Endometrial microvascular endothelial cells (primary cell): ENCODE measurements around the gene TFAP2A. TPM values are rescaled to one million over a fixed set of nuclear protein-coding genes. Genes with fewer than 3 reads are reported as not detected.

Experiments used
- in situ Hi-C: cut with HindIII; loops from 2 replicates; pipeline ENCODE4 v1.10.0; 2017; ENCODE audit warnings: low sequenced_read_pairs, low pct_unique_long_range_greater_than_20kb; ENCODE audit errors: inconsistent ontology term
- total RNA-seq: library from RNA; depleted of rRNA; stranded (reverse); fragments of >200 nt; gene quantifications from one replicate; pipeline ENCODE4 v1.2.3, GENCODE V29; 2015; ENCODE audit errors: inconsistent ontology term

Gene TFAP2A
- total RNA-seq, 1 donor from 2014 or later: not detected

DNA sequence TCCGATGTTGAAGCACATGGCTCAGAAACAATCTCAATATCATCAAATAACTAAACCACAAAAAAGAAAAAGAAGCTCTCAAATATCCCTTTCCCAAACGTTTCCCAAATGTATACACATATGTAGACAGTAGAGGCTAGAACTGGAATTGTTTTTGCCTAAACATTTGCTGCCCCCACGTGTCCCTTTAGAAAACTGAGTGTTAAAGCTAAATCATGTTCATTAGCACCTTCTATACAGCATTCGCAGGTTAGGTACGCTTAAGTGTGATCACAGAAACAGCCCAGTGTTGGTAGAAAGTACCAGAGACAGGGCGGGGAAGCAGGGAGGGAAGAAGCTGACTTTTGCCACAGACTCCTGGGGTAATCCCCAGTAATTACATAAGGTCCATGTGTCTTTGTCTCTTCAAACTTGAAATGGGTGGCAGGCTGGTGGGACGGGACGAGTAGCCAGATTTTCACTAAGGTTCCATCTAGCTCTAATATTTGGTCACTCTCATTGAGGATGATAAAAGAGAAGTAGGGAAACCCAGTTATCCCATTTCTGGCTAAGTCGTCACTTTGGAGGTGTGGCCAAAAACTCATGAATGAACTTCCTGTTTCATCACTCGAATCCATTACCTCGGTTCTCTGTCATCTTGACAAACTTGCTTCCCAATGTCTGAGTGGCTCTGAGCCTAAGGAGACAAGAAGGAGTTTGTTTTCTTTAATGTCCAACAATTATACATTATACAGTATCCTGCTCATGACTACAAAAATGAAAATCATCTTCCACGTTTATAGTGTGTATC lies 15.0 kb upstream of the TFAP2A start:
- in situ Hi-C loops: no loop called here

DNA sequence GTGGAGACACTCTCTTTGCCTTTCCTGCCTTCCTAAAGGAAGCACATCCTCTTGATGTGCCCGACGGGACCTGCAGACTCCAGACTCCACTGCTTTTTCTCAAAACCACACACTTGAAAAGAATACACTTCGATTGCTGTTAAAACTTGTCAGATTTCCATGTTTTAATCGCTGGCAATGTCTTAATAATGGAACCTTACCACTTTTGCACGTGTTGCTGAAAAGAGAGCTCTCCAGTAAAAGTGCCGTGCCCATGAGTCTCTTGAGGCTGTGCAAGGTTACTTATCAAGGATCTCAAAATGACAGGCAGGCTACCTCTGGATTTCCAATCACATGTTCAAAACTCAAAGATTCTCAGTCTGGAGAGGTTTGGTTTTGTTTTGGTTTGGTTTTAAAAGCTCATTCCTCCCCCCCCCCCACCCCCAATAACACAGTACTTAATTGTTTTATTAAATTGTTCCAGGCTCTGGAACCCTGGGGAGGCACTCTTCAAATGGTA lies 12.0 kb upstream of the TFAP2A start:
- in situ Hi-C loops: no loop called here

DNA sequence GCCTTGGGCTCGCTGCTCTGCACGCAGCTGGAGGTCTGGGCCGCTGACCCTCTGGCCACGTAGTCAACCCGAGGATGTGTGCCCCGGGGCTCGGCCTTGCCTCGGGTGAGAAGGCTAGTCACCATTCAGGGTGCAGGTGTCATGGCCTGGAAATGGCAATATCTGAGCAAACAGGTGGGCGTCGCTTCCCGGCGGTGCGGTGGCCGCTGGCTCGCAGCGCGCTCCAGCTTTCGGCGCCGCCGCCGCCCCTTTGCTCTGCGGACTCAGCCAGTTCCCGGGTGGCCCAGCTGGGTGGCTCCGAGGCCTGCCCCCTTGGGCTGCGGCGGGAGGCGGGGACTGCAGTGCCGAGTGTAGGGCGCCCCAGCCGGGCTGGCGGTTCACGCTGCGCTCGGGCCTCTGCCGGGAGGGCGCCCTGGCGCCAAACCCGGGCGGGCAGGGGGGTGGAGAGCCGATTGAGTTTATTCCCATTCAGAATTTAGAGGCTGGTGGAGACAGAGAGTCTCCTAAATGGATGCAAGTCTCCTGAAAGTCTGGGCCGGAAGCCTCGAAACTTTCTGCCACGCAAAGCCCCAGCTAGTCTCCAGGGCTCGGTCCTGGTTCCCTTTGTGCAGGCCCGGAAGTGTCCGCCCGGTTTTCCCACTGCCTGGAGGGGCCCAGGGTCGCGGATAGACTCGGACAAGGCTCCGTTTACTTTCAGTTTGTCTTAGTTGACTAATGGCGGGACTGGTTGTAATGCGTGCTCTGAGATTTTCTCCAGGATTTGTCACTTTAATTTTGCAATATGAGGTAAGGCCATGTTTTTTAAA lies 11.3 kb upstream of the TFAP2A start:
- in situ Hi-C loops: no loop called here

DNA sequence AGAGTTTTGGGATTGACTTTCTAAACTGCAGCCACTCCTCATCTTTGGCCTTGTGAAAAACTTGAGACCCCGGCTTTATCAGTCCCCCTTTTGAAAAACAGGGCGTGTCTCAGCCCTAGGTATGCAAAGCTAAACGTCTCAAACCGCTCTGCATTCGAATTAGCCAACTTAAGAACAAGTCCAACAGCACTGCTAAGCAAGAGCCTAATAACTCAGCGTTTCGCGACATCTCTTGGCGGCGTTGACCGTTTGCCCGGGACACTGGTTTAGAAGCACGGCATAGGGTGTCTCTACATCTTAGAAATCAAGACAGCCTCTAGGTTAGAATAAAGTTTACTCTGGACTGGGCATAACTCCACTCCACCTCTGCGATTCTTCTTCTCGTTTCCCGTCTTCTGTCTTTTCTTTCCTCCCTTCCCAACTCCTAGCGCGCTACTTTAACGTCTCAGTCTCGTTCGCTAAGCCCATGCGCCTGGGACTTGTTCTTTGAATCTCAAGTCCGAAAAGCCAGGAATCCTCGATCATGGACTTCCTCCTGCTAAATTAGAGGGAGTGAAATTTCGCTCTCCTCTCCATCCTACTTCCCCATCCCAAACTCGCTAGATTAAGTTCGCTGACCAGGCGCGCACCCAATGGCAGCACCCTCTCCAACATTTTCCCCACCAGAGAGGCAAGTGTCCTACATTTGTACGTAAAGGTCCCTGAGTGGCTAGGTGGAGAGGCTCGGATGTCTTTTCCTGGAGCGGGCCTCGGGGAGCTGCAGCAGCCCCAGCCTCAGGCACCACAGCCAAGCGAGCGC lies 10.5 kb upstream of the TFAP2A start:
- in situ Hi-C loops: no loop called here

DNA sequence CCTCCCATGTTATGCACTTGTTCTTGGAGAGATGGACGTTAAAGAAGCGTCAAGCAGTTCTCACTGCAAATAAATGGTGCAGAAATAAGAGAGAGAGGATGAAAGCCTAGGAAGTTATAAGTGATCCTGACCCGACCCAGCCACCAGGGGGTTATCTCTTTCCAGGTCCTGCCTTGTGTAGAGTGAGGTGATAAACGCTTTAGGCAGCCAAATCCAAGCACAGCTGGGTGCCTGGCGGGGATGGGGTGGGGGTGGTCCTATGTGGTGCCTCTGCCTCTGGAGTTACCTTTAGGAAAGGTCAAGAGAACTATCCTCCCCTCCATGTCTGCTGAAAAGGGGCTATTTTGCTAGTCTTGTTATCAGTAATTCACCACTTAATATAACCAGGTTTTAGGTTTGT lies 9.2 kb upstream of the TFAP2A start:
- in situ Hi-C loops: no loop called here

DNA sequence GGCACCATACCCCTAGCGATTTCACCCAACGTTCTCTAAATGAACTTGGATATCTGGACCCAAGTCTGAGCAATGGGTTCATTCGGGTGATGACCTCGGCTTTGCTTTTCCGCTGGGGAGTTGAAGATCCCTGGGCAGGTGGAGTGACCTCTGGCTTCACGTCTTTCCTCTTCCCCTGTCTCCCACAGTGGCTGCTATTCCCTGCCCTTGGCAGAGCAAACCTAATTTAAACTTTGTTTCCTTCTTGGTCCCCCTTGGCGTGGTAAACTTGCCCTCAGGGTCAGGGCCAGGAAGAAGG lies 7.8 kb upstream of the TFAP2A start:
- in situ Hi-C loops: no loop called here

DNA sequence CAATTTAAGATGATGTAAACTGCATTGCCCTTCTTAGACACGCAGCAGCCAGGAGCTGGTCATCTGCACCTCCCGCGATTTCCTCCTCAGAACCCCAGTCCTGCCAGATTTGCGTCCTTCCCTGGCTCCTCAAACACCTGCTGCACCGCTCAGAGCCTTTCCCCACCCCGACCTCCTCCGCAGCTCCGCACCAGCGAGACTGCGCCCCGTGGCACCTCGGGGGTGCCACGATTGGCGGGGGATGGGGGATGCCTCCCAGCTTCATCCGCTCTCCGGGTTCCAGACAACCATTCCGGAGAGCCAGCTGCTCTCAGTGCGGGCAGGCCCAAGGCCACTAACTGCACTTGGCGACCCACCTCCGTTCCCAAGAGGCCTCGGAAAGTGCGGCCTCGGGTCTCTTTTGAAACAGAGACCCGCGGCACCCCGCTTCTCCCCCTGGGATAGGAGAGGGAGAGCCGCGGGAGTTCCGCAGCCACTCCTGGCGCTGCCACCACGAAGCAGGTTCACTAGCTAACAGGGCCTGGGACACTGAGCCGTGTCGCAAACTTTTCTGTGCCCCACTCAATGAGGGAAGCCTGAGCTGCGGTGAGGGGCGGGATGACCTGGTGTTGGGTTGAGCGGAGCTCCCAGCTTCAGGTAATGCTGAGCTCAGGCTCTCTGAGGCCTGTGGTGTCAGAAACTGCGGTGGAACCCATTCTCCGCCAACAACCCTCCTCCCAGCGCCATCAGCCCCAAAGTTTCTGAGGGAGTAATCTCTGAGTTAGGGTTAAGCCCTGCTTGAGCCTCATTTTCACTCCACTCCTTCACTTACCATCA lies 7.3 kb upstream of the TFAP2A start:
- in situ Hi-C loops: no loop called here

DNA sequence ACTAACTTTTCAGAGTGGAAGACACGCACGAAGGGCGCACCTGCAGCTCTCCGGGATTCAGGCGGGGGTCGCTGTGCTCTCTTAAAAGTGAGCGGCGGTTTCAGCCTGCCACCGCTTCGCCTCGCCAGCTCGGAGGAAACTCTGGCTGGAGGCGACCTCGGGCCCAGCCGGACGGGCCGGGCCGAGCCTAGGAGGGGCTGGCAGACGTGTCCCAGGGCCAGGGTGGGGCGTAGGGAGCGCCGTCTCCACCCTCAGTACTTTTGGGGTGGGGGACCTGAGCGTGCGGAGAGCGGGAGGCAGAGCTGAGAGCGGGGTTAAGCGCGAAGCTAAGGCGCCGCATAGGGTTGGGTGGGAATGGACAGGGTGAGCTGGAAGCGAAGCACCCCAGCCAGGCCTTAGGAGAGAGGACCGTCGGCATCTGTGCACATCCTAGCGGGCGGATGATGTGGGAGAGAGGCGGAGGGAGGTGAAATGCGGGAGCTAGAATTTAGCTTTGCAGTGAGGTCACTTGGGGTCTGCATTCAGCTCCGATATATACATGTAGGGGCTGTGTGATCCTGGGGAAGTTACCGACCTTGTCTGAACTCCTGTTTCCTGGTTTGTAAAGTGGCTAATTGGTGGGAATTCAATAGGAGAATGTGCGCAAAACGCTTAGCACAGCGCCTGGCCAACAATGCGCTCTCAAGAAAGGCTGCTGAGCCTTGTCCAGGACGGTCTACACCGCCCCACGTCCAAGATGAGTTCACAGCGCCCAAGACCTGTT lies 6.5 kb upstream of the TFAP2A start:
- in situ Hi-C loops: no loop called here

DNA sequence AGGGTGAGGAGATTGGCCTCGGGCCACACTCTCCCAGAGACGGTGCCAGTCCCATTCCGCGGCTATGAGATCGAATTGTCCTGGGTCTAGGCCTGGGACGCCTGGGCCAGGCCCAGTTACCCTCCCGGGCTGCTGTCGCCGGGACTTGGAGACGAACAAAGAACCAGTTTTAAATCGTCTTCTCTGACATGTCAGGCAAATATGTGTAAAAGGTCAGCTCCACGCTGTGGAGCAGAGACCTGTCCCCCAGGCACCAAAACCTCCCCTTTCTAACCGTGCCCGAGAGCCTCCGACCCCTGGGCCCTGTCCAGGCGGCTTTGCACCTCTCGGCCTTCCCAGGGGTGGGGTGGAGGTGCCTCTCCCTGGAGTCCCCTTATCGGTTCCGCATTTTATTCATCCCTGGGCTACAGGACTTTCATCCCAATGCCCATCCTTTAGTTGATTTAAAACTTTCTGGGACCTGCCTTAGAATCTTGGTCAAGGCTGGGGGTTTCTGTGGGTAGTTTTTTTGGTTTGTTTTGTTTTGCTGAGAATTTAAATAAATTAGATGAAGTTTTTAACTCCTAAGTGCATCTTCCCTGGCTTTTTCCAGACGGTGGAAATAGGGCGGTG lies 5.8 kb upstream of the TFAP2A start:
- in situ Hi-C loops: no loop called here

DNA sequence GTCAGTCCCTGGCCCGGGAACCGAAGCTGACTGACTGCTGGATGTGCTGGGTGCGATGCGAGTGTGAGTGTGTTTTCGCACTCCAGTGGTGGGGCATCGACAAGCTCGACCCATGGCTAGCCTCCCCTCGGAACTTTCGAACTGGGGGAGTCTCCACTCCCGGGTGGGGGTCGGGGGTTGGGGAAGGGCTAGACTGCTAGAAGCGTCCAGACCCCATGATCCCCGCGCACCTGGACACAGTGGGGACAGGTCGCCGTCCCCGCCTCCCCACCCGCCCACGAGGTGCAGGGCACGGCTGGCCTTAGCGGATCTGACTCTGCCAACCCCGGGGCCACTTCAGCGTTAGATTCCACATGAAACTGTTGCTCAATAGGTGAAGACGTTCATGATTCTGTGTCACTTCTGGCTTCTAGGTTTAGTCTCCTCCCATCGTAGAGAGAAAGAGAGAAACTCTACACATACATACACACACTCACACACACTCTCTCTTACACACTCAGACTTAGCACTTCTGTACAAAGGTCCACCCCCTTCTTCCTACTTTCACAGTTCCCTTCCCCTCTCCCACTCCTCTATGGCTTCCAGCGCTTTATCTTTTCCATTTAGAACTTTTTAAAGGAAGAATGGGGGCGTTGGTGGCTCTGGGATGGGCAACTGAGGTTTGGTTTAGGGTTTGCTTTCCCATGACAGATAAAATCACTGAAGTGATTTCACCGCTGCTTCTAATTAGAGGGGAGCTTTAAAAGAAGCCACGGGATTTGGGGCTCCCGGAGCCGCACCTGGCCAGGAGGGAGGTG lies 5.1 kb upstream of the TFAP2A start:
- in situ Hi-C loops: no loop called here

DNA sequence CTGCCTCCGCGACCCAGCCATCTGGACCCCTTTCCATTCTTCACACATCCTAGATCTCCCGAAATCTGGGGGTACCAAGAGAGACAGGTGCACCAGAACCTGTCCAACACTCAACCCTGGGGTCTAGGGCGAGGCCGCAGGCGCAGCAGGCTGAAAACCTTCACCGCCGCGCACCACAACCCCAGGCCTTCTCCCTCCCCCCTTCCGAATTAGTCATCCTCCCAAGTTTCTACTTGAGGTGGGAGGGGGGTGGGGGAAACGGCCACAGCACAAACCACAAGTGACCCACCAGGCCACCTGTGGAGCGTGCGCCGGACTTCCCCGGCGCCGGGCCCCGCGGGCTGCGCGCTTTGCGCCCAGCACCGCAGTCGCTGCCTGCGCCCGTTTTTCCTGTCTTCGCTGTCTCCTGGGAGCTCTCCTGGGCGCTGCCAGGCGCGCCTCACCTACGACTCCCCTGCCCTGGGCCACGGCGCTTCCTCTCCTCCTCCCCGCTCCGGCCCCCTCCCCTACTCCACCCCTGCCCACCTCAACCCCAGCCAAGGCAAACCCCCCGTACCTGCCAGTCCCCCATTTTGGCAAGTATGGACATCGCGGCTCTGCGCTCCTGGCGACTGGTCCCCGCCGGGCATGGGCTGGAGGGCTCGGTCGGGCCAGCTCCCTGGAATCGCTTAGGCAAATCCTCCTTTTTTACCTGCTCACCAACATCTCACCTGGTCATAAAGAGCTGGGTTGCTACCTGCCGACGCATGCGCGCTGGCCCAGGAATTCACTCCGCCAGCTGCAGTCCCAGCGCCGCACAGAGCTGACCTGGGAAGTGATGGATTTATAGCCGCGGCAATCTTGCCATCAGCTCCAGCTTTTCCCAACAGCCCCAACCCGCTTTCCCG lies 4.2 kb upstream of the TFAP2A start:
- in situ Hi-C loops: no loop called here

DNA sequence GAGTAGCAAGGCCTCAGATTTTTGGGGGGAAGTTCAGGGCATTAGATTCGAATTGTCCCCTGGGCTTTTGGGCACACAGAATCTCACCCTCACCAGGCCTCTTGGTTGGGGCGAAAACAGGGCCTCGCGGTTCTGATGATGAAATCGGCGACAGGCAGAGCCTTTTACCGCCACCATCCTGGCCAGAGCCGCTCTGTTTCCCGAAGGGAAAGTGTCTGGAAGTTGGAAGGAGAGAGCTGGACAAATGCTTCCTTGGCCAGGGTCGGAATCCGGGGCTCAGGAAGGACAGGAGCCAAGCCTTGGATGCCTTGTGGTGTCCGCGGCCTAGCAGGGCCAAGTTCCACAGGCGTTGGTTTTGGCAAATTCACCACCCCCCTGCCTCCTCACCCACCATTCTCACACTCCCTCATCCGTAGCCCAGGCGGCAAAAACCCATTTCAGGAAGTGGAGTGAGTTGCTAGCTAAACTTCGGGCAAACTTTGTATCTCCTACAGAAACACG lies 3.5 kb upstream of the TFAP2A start:
- in situ Hi-C loops: no loop called here

DNA sequence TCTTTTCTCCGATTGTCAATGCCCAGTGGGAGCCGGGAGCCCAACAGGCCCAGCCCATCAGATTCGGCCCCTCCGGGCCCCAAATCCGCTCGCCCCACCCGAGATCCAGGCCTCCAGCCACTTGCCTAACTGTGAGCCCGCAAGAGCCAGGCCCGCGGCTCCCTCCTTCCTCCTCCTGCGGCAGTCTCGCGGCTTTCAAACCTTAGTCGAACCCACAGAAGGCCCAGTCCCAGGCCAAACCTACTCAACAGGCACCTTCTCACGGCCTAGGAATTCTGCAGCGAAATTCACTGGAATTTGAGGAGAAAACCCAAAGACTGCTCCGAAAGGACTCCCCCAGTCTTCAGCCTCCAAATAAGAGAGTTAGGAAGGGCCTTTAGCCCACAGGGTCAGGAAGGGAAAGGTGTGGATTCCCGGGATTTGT lies 2.8 kb upstream of the TFAP2A start:
- in situ Hi-C loops: no loop called here

DNA sequence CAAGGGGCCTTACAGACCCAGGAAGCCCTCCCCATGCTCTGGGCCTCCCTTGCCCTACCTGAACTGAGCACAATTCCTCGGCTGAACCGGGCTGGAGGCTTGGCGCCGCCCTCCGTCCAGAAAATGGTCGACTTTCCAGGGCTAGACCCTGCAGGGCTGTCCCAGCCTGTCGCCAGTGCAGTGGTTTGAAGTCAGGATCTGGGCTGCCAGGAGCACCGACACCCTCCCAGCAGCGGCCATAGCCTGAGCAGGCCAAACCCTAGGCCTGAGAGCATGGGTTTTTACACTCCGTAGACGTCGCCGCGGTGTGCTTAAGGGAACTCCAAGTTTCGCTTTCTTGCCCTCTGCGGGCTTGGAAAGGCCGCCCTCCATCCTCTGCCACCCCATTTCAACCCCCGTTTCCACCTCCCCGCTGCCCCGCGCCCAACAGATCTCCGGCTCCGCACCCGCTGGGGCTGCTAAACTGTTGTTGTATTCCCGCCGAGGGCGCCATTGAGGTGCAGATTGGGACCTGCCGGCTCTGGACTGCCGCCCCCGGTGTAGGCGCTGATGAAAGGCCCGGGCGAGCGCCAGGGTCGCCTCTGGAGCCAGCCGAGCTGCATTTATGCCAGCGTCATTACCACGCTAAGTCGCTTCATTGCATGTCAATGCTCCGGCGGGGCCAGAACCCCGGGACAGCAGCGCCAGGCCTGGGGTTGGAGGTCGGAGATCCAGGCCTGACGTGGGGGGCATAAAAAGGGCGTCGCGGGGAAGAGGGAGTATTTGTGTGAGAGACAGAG lies 2.2 kb upstream of the TFAP2A start:
- in situ Hi-C loops: no loop called here

DNA sequence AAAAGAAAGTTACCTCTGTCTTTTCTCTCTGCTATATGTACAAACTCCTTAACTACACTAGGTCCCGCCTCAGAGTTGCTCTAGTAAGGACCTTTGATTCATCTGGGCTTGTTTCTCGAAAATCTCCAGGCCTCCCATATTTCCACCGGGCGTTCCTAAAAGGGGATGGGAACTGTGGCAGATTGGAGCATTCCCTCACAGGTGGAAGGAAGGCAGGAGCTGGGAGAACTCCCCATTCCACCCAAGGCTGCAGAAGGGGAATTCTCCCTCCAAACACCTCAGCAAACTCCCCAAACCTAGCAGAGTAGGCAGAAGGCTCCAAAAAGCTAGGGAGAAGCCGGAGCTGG lies 1.6 kb upstream of the TFAP2A start:
- in situ Hi-C loops: no loop called here
